IMR-90 (cell line): Measurements from ENCODE around the gene C1QTNF8. TPM values are rescaled to one million over a fixed set of nuclear protein-coding genes. Genes with fewer than 3 reads are reported as not detected.
A peak's percentile ranks its signal among the peaks of the same experiment; 100 is the strongest.

ENCODE experiments used
- ATAC-seq: fragments of 200-7000 bp; cut with Tn5 transposase; 2 replicates; pipeline ENCODE4 v1.9.1; 2020; ENCODE audit warnings: low read depth, mild to moderate bottlenecking, moderate library complexity
- BruUV-seq: library from RNA; stranded (reverse); fragments of 400-500 nt; replicated peaks from 2 replicates; lab custom pipeline; 2021; lab: Mats Ljungman, UMichigan
- CTCF ChIA-PET: fragments of 300-600 bp; formaldehyde crosslinking; extraction: SDS; loops from one replicate; lab custom pipeline; 2021; ENCODE audit warnings: antibody characterized with exemption; lab: Yijun Ruan, JAX
- POLR2A ChIA-PET: fragments of 300-600 bp; sonication (Branson Sonifier 250); formaldehyde crosslinking; loops from one replicate; lab custom pipeline; 2022; ENCODE audit warnings: antibody characterized with exemption; ENCODE audit not compliant: unreplicated experiment; lab: Charles Lee
- DNase-seq: peaks from one replicate; pipeline ENCODE4 v3.0.0; 2013
- H2AFZ ChIP-seq: replicated peaks from 2 replicates; pipeline ENCODE3; 2013; ENCODE audit warnings: low read length, mild to moderate bottlenecking; ENCODE audit not compliant: poor library complexity
- H2AK5ac ChIP-seq: 2 replicates; pipeline ENCODE4 v1.6.1; 2013; ENCODE audit warnings: low read depth, low read length, inconsistent platforms
- H2AK9ac ChIP-seq: replicated peaks from 2 replicates; pipeline ENCODE3; 2013; ENCODE audit warnings: mild to moderate bottlenecking, low read depth, low read length, moderate library complexity; ENCODE audit not compliant: poor library complexity
- H2BK120ac ChIP-seq: 2 replicates; pipeline ENCODE4 v1.6.1; 2013; ENCODE audit warnings: low read depth, low read length, inconsistent platforms
- H2BK15ac ChIP-seq: 3 replicates; pipeline ENCODE4 v1.6.1; 2013; ENCODE audit warnings: low read depth, low read length, inconsistent platforms
- H2BK20ac ChIP-seq: 2 replicates; pipeline ENCODE4 v1.6.1; 2013; ENCODE audit warnings: low read depth, mild to moderate bottlenecking, inconsistent platforms, low read length, moderate library complexity
- H2BK5ac ChIP-seq: 2 replicates; pipeline ENCODE4 v1.6.1; 2013; ENCODE audit warnings: mild to moderate bottlenecking, low read depth, low read length, inconsistent platforms; ENCODE audit not compliant: poor library complexity, severe bottlenecking
- H3K14ac ChIP-seq: replicated peaks from 2 replicates; pipeline ENCODE4 v1.6.1; 2013; ENCODE audit warnings: low read depth, low read length, inconsistent platforms
- H3K18ac ChIP-seq: 2 replicates; pipeline ENCODE4 v1.6.1; 2013; ENCODE audit warnings: low read depth, low read length, control low read depth
- H3K23ac ChIP-seq: 2 replicates; pipeline ENCODE4 v1.6.1; 2013; ENCODE audit warnings: low read depth, low read length, inconsistent platforms
- H3K27ac ChIP-seq: 2 replicates; pipeline ENCODE4 v1.5.1; 2013; ENCODE audit warnings: mild to moderate bottlenecking, control low read depth, low read length; ENCODE audit not compliant: insufficient read depth
- H3K27me3 ChIP-seq: 2 replicates; pipeline ENCODE4 v1.6.1; 2013; ENCODE audit warnings: low read length; ENCODE audit not compliant: control insufficient read depth, insufficient read depth
- H3K36me3 ChIP-seq: 2 replicates; pipeline ENCODE4 v1.6.1; 2013; ENCODE audit warnings: low read length, mixed read lengths; ENCODE audit not compliant: control insufficient read depth, insufficient read depth
- H3K4ac ChIP-seq: 2 replicates; pipeline ENCODE4 v1.6.1; 2013; ENCODE audit warnings: low read depth, low read length, inconsistent platforms
- H3K4me1 ChIP-seq: 2 replicates; pipeline ENCODE4 v1.6.1; 2013; ENCODE audit warnings: low read length, mixed read lengths; ENCODE audit not compliant: control insufficient read depth, insufficient read depth
- H3K4me2 ChIP-seq: 2 replicates; pipeline ENCODE4 v1.6.1; 2013; ENCODE audit warnings: low read depth, mild to moderate bottlenecking, control low read depth, low read length, moderate library complexity
- H3K4me3 ChIP-seq: 2 replicates; pipeline ENCODE4 v1.5.1; 2013; ENCODE audit warnings: low read depth, mild to moderate bottlenecking, control low read depth, low read length, moderate library complexity; ENCODE audit not compliant: insufficient read depth
- H3K56ac ChIP-seq: 2 replicates; pipeline ENCODE4 v1.6.1; 2013; ENCODE audit warnings: low read length, inconsistent platforms; ENCODE audit not compliant: insufficient read depth; ENCODE audit errors: extremely low read depth
- H3K79me1 ChIP-seq, 2 experiments: 2 replicates each; pipeline ENCODE4 v1.6.1; 2013; ENCODE audit warnings: low read length in 2 of 2, inconsistent platforms in 1 of 2, low read depth in 1 of 2
- H3K9ac ChIP-seq: 2 replicates; pipeline ENCODE4 v1.6.1; 2013; ENCODE audit warnings: low read depth, low read length, control low read depth
- H3K9me1 ChIP-seq: 2 replicates; pipeline ENCODE4 v1.6.1; 2013; ENCODE audit warnings: low read length, inconsistent platforms; ENCODE audit not compliant: insufficient read depth
- H3K9me3 ChIP-seq: 2 replicates; pipeline ENCODE4 v1.6.1; 2013; ENCODE audit warnings: low read length; ENCODE audit not compliant: control insufficient read depth, insufficient read depth
- H4K20me1 ChIP-seq: 2 replicates; pipeline ENCODE4 v1.6.1; 2013; ENCODE audit warnings: low read length, inconsistent platforms; ENCODE audit not compliant: insufficient read depth
- H4K5ac ChIP-seq: 2 replicates; pipeline ENCODE4 v1.6.1; 2013; ENCODE audit warnings: mild to moderate bottlenecking, low read depth, low read length, control low read depth
- H4K8ac ChIP-seq, 2 experiments: 2 replicates each; pipeline ENCODE4 v1.6.1; 2013; ENCODE audit warnings: low read depth in 2 of 2, low read length in 2 of 2, control low read depth in 1 of 2, inconsistent platforms in 1 of 2
- H4K91ac ChIP-seq: 2 replicates; pipeline ENCODE4 v1.6.1; 2013; ENCODE audit warnings: low read depth, low read length, inconsistent platforms; ENCODE audit not compliant: insufficient read depth
- BHLHE40 ChIP-seq: fragments of 150-350 bp; IDR thresholded peaks from 2 replicates; pipeline ENCODE4 v1.6.1; 2016; ENCODE audit warnings: mild to moderate bottlenecking, low read depth, low read length
- CEBPB ChIP-seq: IDR thresholded peaks from 2 replicates; pipeline ENCODE4 v1.6.1; 2012; ENCODE audit warnings: low read depth, low read length, improper control_type of control experiment
- CHD1 ChIP-seq: IDR thresholded peaks from 2 replicates; pipeline ENCODE4 v1.6.1; 2012; ENCODE audit warnings: low read depth, low read length, improper control_type of control experiment
- FOS ChIP-seq: fragments of 150-350 bp; IDR thresholded peaks from 2 replicates; pipeline ENCODE4 v1.6.1; 2016; ENCODE audit warnings: low read depth, low read length
- MAFK ChIP-seq: IDR thresholded peaks from 2 replicates; pipeline ENCODE4 v1.6.1; 2012; ENCODE audit warnings: low read depth, low read length, improper control_type of control experiment
- MXI1 ChIP-seq: IDR thresholded peaks from 2 replicates; pipeline ENCODE4 v1.6.1; 2012; ENCODE audit warnings: low read depth, mild to moderate bottlenecking, low read length, moderate library complexity, borderline replicate concordance
- NFE2L2 ChIP-seq: fragments of 150-350 bp; IDR thresholded peaks from 2 replicates; pipeline ENCODE4 v1.6.1; 2016; ENCODE audit warnings: low read depth, mild to moderate bottlenecking, low read length
- RAD21 ChIP-seq: IDR thresholded peaks from 2 replicates; pipeline ENCODE4 v1.6.1; 2012; ENCODE audit warnings: low read length, improper control_type of control experiment
- RFX5 ChIP-seq: IDR thresholded peaks from 2 replicates; pipeline ENCODE4 v1.8.0; 2012; ENCODE audit warnings: low read depth, mild to moderate bottlenecking, low read length, moderate library complexity
- WGBS, 2 experiments: methylation state at CpG; one replicate each; pipeline versions ENCODE4 v1.1.5 to v1.1.7; 2013; ENCODE audit warnings: missing lambda C conversion rate in 2 of 2; ENCODE audit not compliant: insufficient read length in 1 of 2; ENCODE audit errors: extremely low coverage in 2 of 2; 5-methylcytosine and 5-hydroxymethylcytosine counted together
- dilution Hi-C: fragments of 300-500 bp; cut with HindIII; formaldehyde crosslinking; loops from one replicate; pipeline ENCODE4 v1.14.3; 2018; ENCODE audit warnings: low sequenced_read_pairs; ENCODE audit not compliant: unreplicated experiment
- in situ Hi-C: fragments of 300-500 bp; cut with MboI; formaldehyde crosslinking; loops from 3 replicates; pipeline ENCODE4 v1.14.3; 2019; ENCODE audit warnings: low sequenced_read_pairs, inconsistent platforms, mixed read lengths
- intact Hi-C: fragments of 100-400 bp; cut with micrococcal nuclease; formaldehyde crosslinking; loops from 2 replicates; pipeline ENCODE4 v1.10.0; 2022
- polyA plus RNA-seq, 3 experiments: library from polyadenylated mRNA; depleted of rRNA; stranded (reverse); fragments of >200 nt; gene quantifications; 2 replicates each; pipeline ENCODE4 v1.2.3, GENCODE V29; 2012; ENCODE audit warnings: low replicate concordance in 1 of 3
- total RNA-seq: library from RNA; depleted of rRNA; stranded (reverse); fragments of >200 nt; gene quantifications from 2 replicates; pipeline ENCODE4 v1.2.3, GENCODE V29; 2012
- TF ChIP-seq, protein P1 (sequence below): fragments of 150-350 bp; IDR thresholded peaks from 2 replicates; pipeline ENCODE4 v1.6.1; 2016; ENCODE audit warnings: low read depth, mild to moderate bottlenecking, low read length, moderate library complexity, borderline replicate concordance
- TF ChIP-seq, protein P2 (sequence below): conservative IDR thresholded peaks from 2 replicates; pipeline ENCODE4 v1.5.1; 2012; ENCODE audit warnings: mild to moderate bottlenecking, low read depth, low read length, improper control_type of control experiment
- TF ChIP-seq, protein P3 (sequence below): fragments of 150-350 bp; IDR thresholded peaks from 2 replicates; pipeline ENCODE4 v1.6.1; 2017; ENCODE audit warnings: mild to moderate bottlenecking, antibody characterized with exemption, low read length, low read depth

Gene C1QTNF8
- total and polyA plus RNA-seq, 2 of the 4 experiments (the other 2 are of a cell fraction): not detected

DNA sequence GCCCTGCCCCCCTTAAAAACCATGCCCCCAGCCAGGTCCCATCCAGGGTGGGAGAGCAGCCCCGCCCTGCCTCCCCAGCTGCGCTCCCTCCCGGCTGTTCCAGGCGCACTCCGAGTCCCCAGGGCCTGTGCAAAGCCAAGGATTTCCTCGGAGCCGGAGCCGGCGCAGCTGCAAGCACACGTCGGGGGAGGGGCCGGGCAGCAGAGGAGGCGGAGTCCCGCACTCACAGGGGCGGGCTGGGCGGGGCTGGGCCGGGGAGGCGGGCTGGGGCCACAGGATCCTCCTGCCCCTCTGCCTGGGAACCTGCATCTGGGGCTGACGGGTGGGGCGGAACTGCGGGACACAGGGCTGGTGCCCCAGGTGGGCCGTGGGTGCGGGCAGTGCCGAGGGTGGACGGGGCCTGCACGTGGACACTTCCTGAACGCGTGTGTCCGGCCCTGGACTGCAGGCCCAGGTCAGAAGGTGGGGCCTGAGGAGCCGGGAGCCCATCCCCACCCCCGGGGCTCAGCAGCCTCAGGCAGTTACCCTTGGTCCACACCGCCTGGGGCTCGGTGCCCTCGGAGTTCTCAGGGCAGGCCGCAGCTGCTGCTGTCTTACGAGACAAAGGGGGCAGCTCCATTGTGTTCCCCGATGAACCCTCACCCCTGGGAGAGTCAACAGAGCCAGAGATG, 47.5 kb downstream of the C1QTNF8 start:
- Histone ChIP-seq H2AFZ (peak overlapping the region; percentile 14), H3K9me1 (no peaks in the 10 kb centered on the region), H4K5ac (no peak overlapping the region), H2BK5ac (no peak overlapping the region), H4K20me1 (no peaks in the 10 kb centered on the region), H3K9me3 (no peaks in the 10 kb centered on the region), H3K18ac (no peak overlapping the region), H4K91ac (no peak overlapping the region), H3K79me1 (no peaks in the 10 kb centered on the region), H3K9ac (no peak overlapping the region), H3K14ac (no peak overlapping the region), H2AK9ac (no peak overlapping the region), H3K27me3 (peaks cover 35% of the 10 kb centered on the region), H2AK5ac (no peak overlapping the region), H3K56ac (no peak overlapping the region), H3K27ac (no peak overlapping the region), H2BK20ac (no peak overlapping the region), H4K8ac (no peak overlapping the region), H3K4me3 (no peak overlapping the region), H3K23ac (no peak overlapping the region), H3K36me3 (no peaks in the 10 kb centered on the region), H3K4me2 (no peak overlapping the region), H3K4ac (no peak overlapping the region), H2BK120ac (no peak overlapping the region), H3K4me1 (no peaks in the 10 kb centered on the region), H2BK15ac (no peak overlapping the region)
- 44% methylated on average over 22 of the region's 37 CpGs; no CpG with 5 or more reads in 1 of the 2 experiments for WGBS, 2 experiments
- DNase-seq (peak; percentile 16), ATAC-seq (peak; percentile 97)
- TF ChIP-seq MXI1 (no peak), RFX5 (no peak), CHD1 (no peak), CEBPB (no peak), MAFK (no peak), RAD21 (no peak), FOS (no peak), NFE2L2 (no peak), BHLHE40 (no peak)
- TF ChIP-seq, protein P1, sequence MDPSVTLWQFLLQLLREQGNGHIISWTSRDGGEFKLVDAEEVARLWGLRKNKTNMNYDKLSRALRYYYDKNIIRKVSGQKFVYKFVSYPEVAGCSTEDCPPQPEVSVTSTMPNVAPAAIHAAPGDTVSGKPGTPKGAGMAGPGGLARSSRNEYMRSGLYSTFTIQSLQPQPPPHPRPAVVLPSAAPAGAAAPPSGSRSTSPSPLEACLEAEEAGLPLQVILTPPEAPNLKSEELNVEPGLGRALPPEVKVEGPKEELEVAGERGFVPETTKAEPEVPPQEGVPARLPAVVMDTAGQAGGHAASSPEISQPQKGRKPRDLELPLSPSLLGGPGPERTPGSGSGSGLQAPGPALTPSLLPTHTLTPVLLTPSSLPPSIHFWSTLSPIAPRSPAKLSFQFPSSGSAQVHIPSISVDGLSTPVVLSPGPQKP: no peak
- TF ChIP-seq, protein P2, sequence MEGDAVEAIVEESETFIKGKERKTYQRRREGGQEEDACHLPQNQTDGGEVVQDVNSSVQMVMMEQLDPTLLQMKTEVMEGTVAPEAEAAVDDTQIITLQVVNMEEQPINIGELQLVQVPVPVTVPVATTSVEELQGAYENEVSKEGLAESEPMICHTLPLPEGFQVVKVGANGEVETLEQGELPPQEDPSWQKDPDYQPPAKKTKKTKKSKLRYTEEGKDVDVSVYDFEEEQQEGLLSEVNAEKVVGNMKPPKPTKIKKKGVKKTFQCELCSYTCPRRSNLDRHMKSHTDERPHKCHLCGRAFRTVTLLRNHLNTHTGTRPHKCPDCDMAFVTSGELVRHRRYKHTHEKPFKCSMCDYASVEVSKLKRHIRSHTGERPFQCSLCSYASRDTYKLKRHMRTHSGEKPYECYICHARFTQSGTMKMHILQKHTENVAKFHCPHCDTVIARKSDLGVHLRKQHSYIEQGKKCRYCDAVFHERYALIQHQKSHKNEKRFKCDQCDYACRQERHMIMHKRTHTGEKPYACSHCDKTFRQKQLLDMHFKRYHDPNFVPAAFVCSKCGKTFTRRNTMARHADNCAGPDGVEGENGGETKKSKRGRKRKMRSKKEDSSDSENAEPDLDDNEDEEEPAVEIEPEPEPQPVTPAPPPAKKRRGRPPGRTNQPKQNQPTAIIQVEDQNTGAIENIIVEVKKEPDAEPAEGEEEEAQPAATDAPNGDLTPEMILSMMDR: no peak
- TF ChIP-seq, protein P3, sequence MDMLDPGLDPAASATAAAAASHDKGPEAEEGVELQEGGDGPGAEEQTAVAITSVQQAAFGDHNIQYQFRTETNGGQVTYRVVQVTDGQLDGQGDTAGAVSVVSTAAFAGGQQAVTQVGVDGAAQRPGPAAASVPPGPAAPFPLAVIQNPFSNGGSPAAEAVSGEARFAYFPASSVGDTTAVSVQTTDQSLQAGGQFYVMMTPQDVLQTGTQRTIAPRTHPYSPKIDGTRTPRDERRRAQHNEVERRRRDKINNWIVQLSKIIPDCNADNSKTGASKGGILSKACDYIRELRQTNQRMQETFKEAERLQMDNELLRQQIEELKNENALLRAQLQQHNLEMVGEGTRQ: no peak
- no TSS peak for BruUV-seq
- POLR2A ChIA-PET: no interaction called here
- CTCF ChIA-PET: no interaction called here
- dilution Hi-C loops: no loop called here
- in situ Hi-C loops: no loop called here
- intact Hi-C loops: no loop called here
